Vagina (tissue), 2 donors: ENCODE data around the gene CDKL1.

Experiments
- POLR2A ChIP-seq, 2 donors: fragments of 450-650 bp; IDR thresholded peaks; one replicate each; pipeline ENCODE4 v1.6.1; 2017; ENCODE audit warnings: antibody characterized with exemption in 2 of 2, mild to moderate bottlenecking in 2 of 2, moderate library complexity in 2 of 2
- POLR2AphosphoS5 ChIP-seq, 2 donors: sonication (generic); formaldehyde crosslinking; IDR thresholded peaks; one replicate each; pipeline ENCODE4 v1.9.0; 2017; ENCODE audit warnings: antibody characterized with exemption in 2 of 2, mild to moderate bottlenecking in 2 of 2, low read depth in 1 of 2; ENCODE audit not compliant: insufficient read depth in 1 of 2
- TF ChIP-seq, protein P1 (sequence below), 3 experiments: fragments of 450-650 bp in 2 of 3; fragments of 200-600 bp in 1 of 3; sonication (generic) in 1 of 3; IDR thresholded peaks; one replicate each; pipeline ENCODE4 v1.5.1; 2017 to 2019; ENCODE audit warnings: antibody characterized with exemption in 3 of 3, mild to moderate bottlenecking in 2 of 3, moderate library complexity in 2 of 3

DNA sequence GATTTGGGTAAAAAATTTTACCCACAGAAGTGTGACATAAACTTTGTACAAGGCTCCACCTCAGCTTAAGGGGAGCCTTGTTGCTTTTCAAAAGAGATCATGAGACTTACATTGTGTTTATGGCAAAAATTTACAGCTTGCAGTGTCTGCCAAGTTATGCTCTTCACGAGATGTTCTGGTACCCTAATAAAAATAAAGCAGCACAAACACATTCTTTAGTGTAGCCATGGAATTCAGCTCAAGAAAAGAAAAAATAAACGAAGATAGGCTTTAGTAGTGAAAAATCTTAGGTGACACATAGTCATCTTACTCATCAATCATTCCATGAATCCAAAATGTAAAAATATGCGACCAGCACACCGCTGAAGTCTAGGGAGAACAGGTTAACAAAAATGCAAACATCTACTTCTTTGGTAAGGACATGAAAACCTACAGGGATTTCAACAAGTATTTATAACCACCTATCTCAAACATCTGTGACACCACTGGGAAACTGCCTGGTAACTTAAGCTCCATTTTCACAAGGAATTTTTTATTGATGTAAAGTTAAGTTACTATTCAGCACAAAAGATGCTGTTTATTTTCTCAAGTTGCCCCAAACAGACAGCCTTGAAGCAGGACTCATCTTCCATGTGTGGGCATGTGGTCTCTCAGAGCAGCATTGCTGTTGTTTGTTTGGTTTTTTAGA, 51.7 kb downstream of the CDKL1 start:
- TF ChIP-seq, protein P1, sequence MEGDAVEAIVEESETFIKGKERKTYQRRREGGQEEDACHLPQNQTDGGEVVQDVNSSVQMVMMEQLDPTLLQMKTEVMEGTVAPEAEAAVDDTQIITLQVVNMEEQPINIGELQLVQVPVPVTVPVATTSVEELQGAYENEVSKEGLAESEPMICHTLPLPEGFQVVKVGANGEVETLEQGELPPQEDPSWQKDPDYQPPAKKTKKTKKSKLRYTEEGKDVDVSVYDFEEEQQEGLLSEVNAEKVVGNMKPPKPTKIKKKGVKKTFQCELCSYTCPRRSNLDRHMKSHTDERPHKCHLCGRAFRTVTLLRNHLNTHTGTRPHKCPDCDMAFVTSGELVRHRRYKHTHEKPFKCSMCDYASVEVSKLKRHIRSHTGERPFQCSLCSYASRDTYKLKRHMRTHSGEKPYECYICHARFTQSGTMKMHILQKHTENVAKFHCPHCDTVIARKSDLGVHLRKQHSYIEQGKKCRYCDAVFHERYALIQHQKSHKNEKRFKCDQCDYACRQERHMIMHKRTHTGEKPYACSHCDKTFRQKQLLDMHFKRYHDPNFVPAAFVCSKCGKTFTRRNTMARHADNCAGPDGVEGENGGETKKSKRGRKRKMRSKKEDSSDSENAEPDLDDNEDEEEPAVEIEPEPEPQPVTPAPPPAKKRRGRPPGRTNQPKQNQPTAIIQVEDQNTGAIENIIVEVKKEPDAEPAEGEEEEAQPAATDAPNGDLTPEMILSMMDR (IDR thresholded peaks at IDR 0.05) = no peak
- TF ChIP-seq POLR2AphosphoS5 (IDR thresholded peaks at IDR 0.05; ENCODE audit: insufficient read depth in 1 of 2, low read depth in 1 of 2) = peak in 1 of 2 donors; percentile 73
- no peak for TF ChIP-seq POLR2A (IDR thresholded peaks at IDR 0.05)
